Dermis blood vessel endothelial cell (primary cell): ENCODE results near the gene TTC34. TPM values are rescaled to one million over a fixed set of nuclear protein-coding genes. Genes with fewer than 3 reads are reported as not detected.

Source experiments
- DNase-seq: peaks from one replicate; pipeline ENCODE4 v3.0.0; 2010
- total RNA-seq: library from RNA; depleted of rRNA; stranded (reverse); fragments of >200 nt; gene quantifications from 2 replicates; pipeline ENCODE4 v1.2.3, GENCODE V29; 2014

TTC34 gene
- total RNA-seq, 1 donor from 2014 or later, result under 0.01 TPM

- no peak for DNase-seq
Observed at GRCh38 chr1:2829846-2830615, 28.5 kb upstream of the TTC34 start.

- no peak for DNase-seq
Observed at GRCh38 chr1:2828586-2829250, 27.2 kb upstream of the TTC34 start.

DNA sequence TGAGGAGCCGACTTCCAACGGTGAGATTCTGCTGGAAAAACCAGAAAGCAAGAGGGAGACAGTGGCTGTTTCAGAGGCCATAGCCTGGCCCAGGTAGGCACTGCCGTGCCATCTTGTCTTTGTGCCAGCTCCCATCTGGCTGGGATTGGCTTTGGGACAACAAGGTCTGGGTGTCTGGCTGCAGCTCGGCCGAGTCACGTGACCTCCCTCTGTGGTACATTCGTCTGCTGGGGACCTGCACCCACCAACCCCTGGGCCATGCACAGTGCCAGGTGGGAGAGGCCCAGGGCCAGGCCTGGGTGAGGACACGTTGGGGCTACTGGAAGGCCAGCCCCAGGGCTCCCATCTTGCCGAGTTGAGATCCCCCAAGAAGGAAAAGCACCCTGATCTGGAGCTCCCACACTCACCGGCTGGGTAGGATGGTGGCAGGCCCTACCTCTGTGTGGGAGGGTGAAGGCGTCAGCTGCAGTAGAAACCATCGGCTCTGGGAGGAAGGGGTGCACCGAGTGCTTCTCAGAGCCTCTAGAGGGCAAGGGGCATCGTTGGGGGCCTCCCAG is 25.3 kb upstream of the TTC34 start:
- no peak for DNase-seq

- DNase-seq, result no peak
Observed at GRCh38 chr1:2826316-2826715, 24.8 kb upstream of the TTC34 start.

DNA sequence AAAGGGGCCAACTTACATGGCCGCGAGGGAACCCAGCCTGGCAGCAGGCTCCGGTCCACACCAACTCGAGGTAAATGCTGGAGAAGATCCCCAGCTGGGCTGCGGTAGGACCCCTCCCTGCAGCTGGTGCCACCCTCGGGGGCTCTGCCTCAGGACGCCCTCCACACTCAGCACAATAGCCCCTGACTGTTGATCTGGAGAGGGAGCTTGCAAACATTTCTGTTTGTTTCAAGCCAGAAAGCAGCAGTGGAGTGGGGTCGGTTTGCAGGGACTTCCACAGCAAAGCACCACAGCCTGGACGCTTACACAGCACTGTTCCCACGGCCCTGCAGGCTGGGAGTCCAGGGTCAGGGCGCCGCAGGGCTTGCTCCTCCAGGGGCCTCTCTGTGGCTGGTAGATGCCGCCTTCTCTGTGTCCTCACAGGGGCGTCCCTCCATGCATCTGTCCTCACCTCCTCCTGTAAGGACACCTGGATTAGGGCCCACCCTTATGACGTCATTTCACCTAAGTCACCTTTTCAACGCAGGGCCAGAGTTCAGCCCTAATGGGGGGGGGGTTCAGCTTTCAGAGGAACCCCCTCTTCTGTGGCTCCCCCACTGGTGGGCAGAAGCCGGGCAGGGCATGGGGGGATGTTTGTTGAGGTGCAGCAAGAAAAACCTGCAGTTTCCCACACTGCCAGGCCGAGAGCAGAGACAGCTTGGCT is 24.1 kb upstream of the TTC34 start:
- DNase-seq, result no peak

- no peak for DNase-seq
Observed at GRCh38 chr1:2824999-2825398, 23.5 kb upstream of the TTC34 start.

GRCh38 chr1:2823921-2824610 is 22.6 kb upstream of the TTC34 start:
- no peak for DNase-seq

- DNase-seq, result no peak
Observed at GRCh38 chr1:2822621-2823145, 21.2 kb upstream of the TTC34 start.

- peak; percentile 16 for DNase-seq
Observed at GRCh38 chr1:2821966-2822620, 20.6 kb upstream of the TTC34 start.

GRCh38 chr1:2821373-2821955 is 20.0 kb upstream of the TTC34 start:
- DNase-seq, result no peak

GRCh38 chr1:2820731-2821372 is 19.4 kb upstream of the TTC34 start:
- no peak for DNase-seq

- no peak for DNase-seq
Observed at GRCh38 chr1:2819831-2820730, 18.6 kb upstream of the TTC34 start.

DNA sequence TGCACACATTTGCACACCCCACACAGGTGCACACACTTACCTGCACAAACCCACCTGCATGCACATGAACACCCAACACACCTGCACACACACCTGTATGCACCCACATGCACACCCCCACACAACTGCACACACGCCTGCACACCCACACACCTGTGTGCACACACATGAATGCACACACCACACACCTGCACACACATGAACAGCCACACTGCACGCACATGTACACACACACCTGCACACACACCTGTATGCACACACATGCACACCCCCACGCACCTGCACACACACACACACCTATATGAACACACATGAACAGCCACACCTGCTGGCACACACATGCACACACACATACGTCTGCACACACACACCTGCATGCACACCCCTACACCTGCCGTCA is 17.9 kb upstream of the TTC34 start:
- DNase-seq, result no peak

GRCh38 chr1:2817784-2818564 is 16.5 kb upstream of the TTC34 start:
- no peak for DNase-seq

DNA sequence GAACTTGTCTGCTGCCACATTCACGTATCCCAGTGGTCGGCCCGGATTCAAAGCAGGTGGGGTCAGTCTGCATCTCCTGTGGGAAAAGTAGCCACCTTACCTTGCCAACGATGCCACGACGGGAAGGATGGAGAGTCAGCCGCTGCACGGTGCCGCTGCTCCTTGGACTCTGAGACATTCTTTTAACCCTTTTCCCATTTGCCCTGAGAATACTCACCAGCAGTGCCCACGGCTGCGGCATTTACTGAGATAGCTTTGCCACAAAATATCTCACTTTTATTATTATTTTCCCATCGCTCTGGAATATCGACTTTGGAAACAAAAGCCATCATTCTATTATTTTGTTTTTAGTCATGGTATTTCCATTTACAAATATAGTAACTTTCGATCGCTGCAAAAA is 15.3 kb upstream of the TTC34 start:
- no peak for DNase-seq

DNA sequence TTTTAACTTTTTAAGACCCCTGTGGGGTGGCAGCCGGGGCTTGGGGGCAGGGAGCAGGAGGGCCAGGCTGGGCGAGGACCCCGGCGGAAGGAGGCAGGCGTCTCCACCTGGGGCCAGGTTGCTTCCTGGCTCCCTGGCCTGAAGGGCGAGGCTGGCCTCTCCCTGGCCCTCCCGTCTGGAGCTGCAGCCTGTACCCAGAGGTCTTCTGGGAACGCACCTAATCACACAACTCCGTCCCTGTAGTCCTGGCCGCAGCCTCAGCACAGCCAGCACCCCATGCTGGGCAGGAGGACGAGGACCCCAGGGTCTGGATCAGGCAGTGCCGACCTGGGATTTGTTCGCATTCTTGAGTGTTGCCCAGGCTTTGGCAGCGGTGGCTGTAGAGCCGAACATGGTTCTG is 14.1 kb upstream of the TTC34 start:
- DNase-seq, result no peak

GRCh38 chr1:2814511-2815075 is 13.1 kb upstream of the TTC34 start:
- no peak for DNase-seq

GRCh38 chr1:2812939-2813653 is 11.6 kb upstream of the TTC34 start:
- DNase-seq, result no peak
